Germinal center (tissue), 1 donor: ENCODE data around the gene SLC7A8.

ENCODE experiments used
- DNase-seq: peaks from one replicate; pipeline ENCODE4 v3.0.0; 2012; ENCODE audit warnings: mixed read lengths, low spot score

Gene SLC7A8

DNA sequence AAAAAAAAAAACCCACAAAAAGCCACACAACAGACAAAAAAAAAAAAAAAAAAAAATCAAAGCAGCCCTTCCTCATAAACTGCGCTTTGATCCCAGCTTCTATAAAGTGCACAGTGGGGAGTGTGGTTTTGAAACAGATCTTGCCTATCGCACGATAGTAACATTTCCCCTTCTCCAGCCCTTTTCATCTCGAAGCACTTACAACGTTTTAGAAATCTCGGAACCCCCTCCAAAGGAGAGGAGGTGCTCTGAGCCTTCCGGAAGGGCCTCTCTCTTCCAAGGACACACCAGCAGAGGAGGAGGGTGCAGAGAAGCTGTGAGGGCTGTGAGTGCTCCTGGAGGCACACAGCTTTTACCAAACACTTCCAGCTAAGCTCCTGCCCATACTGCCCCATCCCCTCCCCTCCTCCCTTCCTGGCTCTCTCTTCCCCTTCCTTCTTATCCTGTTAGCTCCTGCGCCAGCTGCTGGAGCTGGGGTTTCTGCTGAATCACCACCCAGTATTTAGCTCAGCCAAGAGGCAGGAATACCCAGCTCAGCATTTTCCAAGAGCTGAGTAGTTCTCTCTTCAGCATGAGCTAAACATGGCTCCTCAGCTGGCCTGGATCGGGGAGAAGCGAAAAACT lies 28.4 kb downstream of the SLC7A8 start:
- no peak for DNase-seq

DNA sequence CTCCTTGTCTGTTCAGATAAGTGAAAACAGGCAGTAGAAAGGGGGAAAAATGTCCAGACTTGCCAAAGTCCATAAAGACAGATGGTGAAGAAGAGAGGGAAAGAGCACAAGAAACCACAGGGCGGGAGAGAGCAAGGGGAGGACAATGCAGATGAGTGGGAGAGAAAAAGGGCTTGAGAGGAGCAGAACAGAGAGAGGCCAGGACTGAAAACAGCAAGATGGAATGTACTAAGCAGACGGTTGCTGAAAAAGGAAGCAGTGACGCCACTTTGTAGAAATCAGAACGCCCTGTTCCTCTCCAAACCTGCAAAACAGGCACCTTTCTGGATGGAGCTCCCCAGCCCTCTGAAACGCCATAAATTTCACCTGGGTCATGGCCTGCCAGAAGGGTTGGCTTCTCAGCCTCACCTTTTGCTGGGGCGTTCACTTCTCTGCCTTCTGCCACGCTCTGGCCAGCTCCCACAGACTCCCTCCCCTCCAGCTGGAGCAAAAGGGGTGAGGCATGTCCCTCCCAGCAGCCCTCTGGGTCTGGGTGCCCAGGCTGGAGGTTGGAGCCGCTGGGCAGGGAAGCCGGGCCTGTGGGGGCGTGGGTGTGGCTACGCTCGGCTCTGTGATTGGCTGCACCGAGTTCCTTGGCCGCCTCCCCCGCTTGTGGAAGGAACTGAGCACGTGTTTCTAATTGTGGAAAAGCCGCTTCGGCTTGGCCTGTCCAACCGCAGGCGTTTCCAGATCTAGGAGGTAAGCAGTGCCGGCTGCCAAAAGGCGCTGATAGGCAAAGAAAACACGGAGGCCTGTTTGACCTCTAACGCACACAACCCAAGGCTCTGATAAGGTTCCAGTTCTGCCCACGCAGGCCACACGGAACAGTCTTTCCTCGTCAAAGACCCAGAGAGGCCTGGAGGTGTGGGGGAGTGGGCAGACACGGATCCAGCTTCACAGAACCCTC lies 29.3 kb downstream of the SLC7A8 start:
- DNase-seq: no peak

DNA sequence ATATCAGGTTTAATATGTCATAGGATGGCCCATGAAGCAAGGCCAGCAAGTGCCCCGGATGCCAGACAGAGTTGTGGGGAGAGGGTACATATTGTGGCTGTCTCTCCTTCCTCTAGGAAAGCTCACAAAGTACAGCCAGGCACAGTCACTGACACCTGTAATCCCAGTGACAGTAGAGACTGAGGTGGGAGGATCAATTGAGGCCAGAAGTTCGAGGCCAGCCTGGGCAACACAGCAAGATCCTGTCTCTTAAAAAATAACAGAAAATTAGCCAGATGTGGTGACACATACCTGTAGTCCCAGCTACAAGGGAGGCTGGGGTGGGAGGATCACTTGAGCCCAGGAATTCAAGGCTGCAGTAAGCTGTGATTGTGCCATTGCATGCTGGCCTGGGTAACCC lies 32.1 kb downstream of the SLC7A8 start:
- DNase-seq: no peak

DNA sequence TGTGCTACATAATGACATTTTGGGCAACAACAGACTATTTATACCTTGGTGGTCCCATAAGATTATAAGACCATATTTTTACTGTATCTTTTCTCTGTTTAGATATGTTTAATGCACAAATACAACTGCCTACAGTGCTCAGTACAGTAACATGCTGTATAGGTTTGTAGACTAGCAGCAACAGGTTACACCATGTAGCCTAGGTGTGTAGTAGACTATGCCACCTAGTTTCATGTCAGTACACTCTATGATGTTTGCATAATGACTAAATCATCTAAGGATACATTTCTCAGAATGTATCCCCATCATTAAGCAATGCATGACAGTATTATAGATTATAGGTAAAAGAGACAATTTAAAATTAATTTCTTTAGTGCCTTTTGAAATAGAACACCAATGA lies 33.7 kb downstream of the SLC7A8 start:
- no peak for DNase-seq

DNA sequence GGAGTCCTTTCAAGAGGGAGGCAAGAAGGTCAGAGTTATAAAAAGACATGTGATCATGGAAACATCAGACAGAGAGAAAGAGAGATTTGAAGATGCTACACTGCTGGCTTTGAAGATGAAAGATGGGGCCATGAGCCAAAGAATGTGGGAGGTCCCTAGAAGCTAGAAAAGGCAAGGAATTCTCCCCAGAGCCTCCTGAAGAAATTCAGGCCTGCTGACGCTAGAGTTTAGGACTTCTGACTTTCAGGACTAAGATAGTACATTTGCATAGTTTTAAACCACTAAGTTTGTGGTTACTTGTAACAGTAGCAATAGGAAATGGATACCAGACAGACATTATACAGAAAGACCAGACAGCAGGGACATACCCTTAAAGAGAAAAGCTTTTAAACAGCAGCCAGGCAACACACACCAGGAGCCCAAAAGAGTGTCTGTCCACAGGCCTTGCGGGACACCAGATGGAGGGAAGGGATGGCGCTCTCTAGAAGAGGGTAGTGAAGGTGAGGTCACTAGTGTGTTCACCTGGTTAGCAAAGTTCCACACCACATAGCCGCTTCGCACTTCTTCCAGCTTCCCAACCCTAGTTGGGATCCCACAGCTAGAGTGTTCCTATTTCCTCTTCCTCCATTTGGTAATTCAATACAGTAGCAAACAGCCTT lies 34.7 kb downstream of the SLC7A8 start:
- no peak for DNase-seq

DNA sequence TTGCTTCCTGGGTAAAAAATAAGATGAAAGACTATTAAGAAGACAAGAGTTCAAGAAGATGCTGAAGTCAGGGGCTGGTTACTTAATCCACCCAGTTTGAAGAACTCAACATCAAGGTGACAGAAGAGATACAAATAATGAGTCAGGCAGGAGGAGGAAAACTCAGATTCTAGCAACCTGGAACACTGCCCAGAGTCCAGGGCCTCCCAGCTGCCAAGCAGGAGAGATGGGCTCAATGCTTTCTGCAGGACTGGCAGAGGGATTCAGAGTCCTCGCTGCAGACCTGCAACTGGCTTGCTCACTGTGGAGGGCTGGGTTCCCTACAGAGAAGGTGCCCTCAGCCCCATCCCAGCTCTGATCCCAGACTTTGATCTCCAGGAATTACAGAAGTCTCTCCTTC lies 35.8 kb downstream of the SLC7A8 start:
- no peak for DNase-seq

DNA sequence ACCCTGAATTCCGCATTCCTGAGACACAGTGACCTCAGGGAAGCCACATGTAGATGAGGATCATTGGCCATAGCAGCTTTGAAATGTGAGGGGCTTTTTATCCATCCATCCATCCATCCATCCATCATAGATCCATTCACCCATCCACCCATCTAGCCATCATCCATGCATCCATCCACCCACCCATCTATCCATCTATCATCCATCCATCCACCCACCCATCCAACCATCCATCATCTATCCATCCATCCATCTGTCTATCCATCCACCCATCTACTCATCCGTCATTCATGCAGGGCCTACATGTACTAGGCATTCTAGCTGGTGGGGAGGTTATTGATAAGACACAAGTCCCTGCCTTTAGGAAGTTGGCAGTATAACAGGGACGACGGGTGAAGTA lies 36.5 kb downstream of the SLC7A8 start:
- DNase-seq: no peak

DNA sequence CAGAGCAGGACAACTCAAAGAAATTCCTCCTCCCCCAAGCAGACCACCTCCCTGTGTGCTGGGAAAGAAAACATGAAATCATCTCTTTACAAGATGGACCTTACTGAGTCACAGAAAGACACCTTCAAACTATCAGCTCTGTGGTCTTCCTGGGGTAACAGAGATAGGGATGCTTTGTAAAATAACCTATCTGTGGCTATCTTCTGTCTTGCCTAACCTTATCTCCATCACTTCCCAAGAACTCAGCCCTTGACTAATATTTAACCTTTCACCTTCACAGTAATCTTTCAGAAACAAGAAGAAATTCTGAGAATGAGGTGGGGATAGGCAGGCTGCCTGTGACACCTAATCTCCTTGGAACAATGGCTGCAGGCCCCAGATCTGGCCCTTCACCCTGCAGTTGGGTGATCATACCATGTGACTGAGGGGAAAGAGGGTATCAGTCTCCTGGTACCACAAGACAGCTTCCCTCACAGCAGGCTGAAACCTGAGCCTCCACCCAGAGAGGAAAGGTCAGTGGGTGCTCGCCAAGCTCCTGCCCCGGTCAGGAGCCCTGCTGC lies 37.0 kb downstream of the SLC7A8 start:
- no peak for DNase-seq

DNA sequence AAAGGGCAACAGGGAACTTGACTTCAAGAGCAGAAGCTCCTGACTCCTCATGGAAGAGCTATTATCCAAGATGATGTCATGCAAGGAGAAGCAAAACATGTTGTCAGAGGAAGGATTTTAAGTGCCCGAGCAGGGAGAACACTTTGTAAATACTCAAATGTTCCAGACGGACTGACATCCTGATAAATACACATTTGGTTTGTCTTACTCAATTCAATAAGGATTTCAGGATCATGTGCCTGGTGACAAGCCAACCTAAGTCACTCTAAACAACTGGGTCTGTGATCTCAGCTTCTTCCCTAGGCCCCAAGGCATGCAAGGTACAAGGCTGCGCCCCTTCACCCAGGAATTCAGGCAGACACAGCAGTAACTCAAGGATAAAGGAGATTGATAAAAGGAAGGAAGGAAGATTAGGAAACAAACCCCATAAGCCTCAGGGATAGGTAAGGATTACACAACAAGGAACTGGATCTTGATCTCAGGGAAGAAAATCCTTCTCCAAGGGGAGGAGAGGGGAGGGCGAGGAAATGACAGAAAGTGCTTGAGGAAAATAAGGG lies 37.6 kb downstream of the SLC7A8 start:
- DNase-seq: no peak

DNA sequence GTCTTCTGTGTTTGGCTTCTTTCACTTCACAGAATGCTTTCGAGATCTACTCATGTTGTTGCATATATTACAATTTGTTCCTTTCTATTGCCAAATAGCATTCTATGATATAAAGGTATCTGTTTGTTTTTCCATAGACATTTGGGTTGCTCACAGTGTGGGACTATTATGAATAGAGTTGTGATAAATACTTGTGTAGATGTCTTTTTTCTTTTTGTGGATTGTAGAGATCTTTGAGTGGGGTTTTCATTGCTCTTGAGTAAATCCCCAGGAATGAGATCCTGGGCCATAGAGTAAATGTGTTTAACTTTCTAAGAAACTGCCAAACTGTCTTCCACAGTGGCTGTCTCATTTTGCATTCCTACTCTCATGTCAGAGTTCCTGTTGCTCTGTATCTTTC lies 39.5 kb downstream of the SLC7A8 start:
- DNase-seq: no peak

DNA sequence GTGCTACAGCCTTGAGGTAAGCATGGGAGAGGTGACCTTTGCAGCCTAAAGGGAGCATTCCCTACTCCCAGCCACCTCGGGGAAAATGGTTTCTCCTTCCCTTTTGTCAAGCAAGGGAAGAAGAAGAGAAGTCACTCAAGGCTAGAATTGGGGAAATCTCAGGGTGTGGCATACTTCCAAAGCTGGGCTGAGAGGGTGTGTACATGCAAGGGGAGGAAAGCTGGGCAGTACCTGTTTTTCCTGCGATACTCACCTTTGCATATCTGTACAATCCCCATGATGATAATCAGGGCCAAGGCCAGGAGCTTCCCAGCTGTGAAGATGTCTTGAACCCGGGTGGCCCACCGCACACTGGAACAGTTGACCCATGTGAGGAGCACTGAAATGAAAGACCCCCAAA lies 40.6 kb downstream of the SLC7A8 start:
- DNase-seq: no peak

DNA sequence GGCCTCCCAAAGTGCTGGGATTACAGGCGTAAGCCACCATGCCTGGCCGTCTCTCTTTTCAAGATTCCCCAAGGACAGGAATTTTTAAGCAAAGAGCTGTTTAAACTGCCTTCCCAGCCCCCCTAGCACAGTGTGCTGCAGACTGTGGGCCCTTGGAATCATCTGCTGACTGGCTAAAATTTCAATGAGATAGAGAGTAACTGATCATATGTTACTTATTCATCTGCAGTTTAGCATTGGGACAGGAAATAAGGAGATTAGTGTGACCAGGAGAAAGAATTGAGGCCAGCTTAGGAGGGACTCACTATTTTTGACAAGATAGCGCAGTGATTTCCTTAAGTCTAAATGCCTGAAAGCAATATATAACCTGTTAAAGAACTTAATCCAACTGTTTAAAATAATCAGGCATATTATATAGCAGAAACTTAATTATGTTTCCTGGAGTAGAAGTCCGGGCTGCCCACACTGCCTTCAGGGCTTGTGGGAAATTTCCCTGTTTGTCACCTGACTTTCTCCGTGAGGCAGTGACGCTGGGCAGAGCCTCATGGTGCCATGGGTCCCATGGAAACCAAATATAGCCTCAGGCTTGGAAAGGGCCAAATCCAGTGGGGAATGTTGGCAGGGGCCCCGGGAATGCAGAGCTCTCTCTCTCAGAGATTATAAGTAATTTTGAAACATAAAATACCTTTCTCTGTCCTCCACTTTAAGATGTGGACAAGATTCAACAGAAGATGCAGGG lies 41.6 kb downstream of the SLC7A8 start:
- no peak for DNase-seq

DNA sequence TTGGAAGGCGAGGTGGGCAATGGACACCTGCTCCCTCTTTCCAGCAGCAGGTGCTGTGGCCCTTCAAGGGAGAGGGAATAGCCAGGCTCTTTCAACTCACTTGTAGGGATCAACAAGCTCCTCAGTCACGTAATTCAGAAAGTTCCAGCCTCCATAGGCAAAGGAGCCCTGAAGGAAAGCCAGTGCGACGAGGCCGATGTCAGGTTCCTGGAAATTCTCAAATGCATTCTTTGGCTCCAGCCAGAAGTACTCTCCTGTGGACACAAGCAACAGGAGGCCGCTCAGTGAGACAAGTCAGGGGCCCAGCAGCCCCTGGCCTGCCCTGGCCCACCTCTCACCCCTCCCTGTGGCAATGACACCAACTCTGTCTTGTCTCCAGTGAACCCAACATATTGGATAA lies 43.1 kb downstream of the SLC7A8 start:
- no peak for DNase-seq

DNA sequence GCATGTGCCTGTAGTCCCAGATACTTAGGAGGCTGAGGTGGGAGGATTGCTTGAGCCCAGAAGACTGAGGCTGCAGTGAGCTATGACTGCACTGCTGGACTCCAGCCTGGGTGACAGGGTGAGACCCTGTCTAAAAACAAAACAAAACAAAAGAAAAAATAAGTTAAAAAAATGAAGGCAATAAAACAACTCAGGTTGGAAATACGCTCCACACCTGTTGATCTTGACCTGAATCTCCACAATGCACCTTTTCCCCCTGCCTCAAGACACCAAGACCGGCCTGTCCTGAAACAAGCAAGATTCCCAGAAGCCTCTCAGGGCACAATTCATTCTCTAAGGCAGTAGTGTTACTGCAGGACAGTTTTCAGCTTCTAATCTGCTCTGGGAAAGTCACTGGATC lies 43.6 kb downstream of the SLC7A8 start:
- DNase-seq: no peak

DNA sequence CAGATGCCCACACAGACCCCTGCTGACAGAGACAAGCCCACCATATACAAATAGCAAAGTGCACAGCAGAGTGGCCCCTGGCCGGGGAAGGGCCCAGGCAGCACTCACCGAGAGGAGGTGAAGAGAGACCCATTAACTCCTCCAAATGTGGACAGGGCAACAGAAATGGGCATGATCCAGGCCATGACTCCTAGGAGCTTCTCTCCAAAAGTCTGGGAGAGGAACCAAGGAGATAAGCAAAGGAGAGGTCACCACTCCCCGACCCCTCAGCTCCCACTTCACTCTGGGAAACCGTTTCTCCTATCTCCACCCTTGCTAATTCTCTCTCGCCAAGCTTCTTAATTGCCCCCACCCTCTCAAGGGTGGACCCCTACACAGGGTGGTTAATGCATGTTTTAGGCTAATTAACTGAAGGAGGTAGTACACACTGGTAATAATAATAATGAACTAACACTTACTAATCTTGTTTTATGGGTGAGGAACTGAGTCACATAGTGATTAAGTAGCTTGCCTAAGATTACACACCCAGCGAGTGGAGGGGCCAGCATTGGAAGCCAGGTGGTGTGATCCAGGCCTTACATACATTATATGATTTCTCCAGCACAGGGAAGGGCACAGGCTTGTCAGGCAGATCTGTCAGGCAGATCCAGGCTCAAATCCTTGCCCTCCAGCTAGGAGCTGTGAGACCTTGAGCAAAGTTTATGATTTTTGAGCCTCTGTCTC lies 45.5 kb downstream of the SLC7A8 start:
- no peak for DNase-seq

DNA sequence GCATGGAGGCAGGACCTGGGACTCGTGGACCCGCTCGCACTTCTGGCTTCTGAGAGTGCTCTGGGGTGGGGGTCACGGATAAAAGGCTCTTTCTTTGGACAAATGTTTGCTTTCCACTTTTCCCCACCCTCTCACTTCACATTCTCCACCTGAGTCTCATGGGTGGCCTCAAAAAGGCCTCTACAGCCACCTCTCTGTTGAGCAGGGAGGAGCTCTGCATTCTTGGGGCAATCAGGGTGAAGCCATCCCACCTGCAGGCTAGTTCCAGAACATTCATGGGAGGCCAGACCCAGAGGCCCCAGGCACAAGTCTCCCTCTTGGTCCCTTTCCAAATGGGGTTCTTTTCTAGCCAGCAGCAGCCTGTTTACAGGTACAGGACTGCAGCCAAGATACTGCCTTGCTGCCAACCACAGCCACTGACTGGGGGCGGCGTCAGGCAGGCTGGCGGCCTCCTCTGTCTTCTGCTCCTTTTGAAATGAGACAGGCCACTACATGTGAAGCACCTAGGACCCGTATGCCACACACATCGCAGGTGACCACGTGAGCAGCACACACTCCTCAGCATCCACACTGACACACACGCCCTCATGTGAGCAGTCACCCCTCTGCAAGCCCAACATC lies 46.2 kb downstream of the SLC7A8 start:
- DNase-seq: no peak

DNA sequence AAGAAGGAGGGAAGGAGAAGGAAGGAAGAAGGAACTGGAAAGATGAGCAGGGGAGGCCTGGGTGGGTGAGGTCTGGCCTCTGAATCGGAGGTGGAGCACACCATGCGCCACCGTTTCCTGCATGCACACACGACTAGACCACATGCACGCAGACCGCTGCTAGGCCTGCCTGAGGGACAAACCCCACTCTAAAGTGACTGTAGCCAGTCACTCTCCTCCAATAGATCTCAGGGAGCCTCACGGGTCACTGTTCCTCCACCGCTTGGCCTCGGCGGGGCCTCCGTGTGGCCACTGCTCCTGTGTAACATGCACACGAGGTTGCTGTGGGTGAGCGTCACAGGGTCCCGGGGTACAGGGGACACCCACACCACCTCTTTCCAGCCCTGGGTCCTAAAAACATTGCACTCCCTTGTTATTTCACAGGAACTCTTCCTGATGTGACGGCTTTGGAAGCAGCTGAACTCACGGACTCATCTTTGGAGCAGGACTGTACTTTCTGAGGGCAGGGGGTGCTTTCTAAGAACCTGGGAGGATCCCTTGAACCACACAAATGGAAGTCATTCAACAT lies 46.8 kb downstream of the SLC7A8 start:
- no peak for DNase-seq

DNA sequence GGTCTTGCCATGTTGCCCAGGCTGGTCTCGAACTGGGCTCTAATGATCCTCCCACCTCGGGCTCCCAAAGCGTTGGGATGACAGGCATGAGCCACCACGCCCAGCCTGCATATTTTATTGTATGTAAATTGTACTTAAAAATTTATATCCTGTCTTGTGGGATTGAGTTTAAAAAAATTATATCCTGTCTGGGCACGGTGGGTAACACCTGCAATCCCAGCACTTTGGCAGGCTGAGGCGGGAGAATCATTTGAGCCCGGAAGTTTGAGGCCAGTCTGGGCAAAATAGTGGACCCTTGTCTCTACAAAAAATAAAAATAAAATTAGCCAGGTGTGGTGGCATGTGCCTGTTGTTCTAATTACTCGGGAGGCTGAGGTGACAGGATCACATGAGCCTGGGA lies 50.5 kb downstream of the SLC7A8 start:
- no peak for DNase-seq

DNA sequence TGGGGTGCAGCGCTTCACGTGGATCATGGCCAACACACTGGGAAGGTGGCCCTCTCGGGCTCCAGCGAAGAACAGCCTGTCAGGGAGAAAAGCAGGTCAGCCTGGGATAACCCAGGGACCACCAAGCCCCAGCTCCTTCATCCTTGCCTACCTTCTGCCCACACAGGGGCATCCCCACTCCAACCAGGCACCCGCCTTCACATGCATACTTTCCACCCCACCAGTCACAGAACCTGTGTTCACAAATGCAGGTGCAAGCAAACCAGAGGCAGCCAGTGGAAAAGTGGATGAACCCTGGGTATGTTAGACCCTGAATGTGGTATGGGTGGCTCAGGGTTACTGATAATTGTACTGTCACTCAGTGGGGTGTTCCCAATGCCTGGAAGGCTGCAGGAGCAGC lies 52.0 kb downstream of the SLC7A8 start:
- no peak for DNase-seq

DNA sequence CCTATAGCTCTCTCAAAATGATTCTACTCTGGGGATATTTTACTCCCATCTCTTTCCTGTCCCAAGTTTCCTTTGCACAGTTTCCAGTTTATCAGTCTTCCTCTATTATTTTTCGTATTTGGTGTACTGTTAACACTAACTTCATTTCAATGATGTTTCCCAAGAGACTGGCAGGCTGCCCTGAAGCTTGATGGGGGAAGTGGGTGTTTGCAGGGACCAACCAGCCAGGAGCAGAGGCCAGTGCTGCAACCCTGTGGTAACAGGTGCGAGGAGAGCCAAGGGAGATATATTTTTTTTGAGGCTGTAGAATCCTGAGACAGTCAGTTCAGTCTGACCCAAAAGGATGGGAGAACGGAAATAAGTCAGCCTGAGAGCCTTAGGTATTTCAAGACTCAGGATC lies 52.6 kb downstream of the SLC7A8 start:
- DNase-seq: no peak
